Measurements from ENCODE around the gene DTWD2.
"Not testable (repeated sequence)": the region's sequence is repeated elsewhere in the genome, so short reads cannot be mapped to it uniquely, and the experiment has no call there.

The DTWD2 gene

DNA sequence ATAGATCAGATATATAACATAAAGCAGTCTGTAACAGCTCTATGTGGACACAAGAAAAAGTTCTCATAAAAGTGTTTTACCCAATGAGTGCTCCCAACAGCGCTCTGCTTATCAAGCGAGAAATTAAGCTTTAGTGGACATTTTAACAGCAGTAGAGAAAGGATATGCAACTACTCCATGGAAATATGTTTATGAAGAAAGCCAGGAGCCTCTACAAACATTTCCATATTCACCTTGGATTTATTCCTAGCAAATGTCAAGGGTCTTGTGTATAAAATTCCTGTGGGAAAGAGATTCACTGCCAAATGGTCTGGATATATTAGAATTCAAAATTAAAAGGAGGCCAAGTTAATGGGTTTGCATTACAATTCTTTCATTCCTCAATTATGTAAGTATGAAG is 66.5 kb downstream of the DTWD2 start:
- H3K9me3 ChIP-seq (ENCODE audit: control insufficient read depth in 2 of 2, low read length in 2 of 2): no peaks in the 10 kb centered on the region
- no peaks in the 10 kb centered on the region for H3K4me1 ChIP-seq (ENCODE audit: control insufficient read depth in 2 of 2, insufficient read depth in 2 of 2, low read length in 2 of 2)
- no peak overlapping the region for H3K9ac ChIP-seq (ENCODE audit: low read depth in 1 of 2, low read length in 2 of 2)
- no peak overlapping the region for H3K4me3 ChIP-seq (ENCODE audit: low read length in 2 of 2)
- no peaks in the 10 kb centered on the region for H3K36me3 ChIP-seq (ENCODE audit: control insufficient read depth in 2 of 2, insufficient read depth in 2 of 2, low read length in 2 of 2)
- H3K27me3 ChIP-seq (ENCODE audit: control insufficient read depth in 2 of 2, insufficient read depth in 2 of 2, low read length in 2 of 2): no peaks in the 10 kb centered on the region
- H3K27ac ChIP-seq (ENCODE audit: low read depth in 2 of 2, low read length in 2 of 2): no peak overlapping the region

DNA sequence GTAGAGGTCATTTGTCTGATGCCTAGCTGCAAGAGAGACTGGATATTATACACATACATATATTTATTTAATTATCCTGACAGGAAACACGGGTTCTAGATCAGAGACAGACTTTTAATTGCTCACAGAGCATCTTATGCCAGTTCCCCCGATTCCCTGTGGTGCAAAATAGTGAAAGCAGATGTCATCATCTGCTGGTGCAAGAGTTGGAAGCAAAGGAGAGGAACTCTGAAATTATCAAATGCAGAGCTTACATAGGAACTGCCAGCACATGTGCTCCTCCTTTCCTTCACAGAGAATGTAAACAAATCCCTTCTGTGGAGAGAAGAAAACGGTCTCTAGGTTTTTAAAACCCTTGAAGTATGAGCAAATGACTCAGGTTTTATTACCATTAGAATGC is 69.3 kb downstream of the DTWD2 start:
- Histone ChIP-seq H3K4me3 (ENCODE audit: low read length in 2 of 2) (no peak overlapping the region), H3K27me3 (ENCODE audit: control insufficient read depth in 2 of 2, insufficient read depth in 2 of 2, low read length in 2 of 2) (no peaks in the 10 kb centered on the region)

DNA sequence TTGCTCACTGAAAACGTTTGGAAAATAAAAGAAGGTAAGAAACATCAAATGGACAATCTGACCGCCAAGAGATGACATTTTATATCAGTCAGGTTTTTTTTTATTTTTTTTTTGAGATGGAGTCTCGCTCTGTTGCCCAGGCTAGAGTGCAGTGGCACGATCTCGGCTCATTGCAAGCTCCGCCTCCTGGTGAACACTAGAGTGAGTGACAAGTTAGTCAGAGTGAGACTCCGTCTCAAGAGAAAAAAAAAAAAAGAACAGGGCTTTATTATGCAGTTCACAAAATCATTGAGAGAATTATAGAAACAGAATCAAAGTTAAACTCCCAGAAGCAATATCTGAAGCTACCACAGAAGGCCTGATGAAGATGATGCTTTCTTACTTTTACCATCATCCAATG is 70.1 kb downstream of the DTWD2 start:
- Histone ChIP-seq H3K27ac (ENCODE audit: low read depth in 2 of 2, low read length in 2 of 2) (no peak overlapping the region), H3K36me3 (ENCODE audit: control insufficient read depth in 2 of 2, insufficient read depth in 2 of 2, low read length in 2 of 2) (no peaks in the 10 kb centered on the region), H3K9me3 (ENCODE audit: control insufficient read depth in 2 of 2, low read length in 2 of 2) (no peaks in the 10 kb centered on the region), H3K4me1 (ENCODE audit: control insufficient read depth in 2 of 2, insufficient read depth in 2 of 2, low read length in 2 of 2) (no peaks in the 10 kb centered on the region), H3K27me3 (ENCODE audit: control insufficient read depth in 2 of 2, insufficient read depth in 2 of 2, low read length in 2 of 2) (no peaks in the 10 kb centered on the region), H3K9ac (ENCODE audit: low read depth in 1 of 2, low read length in 2 of 2) (no peak overlapping the region), H3K4me3 (ENCODE audit: low read length in 2 of 2) (no peak overlapping the region)

More for the DNA sequence above, 69.3 kb downstream of the DTWD2 start:
- Histone ChIP-seq H3K9me3 (ENCODE audit: control insufficient read depth in 2 of 2, low read length in 2 of 2) (no peaks in the 10 kb centered on the region), H3K9ac (ENCODE audit: low read depth in 1 of 2, low read length in 2 of 2) (no peak overlapping the region), H3K27ac (ENCODE audit: low read depth in 2 of 2, low read length in 2 of 2) (no peak overlapping the region), H3K4me1 (ENCODE audit: control insufficient read depth in 2 of 2, insufficient read depth in 2 of 2, low read length in 2 of 2) (no peaks in the 10 kb centered on the region), H3K36me3 (ENCODE audit: control insufficient read depth in 2 of 2, insufficient read depth in 2 of 2, low read length in 2 of 2) (no peaks in the 10 kb centered on the region)

DNA sequence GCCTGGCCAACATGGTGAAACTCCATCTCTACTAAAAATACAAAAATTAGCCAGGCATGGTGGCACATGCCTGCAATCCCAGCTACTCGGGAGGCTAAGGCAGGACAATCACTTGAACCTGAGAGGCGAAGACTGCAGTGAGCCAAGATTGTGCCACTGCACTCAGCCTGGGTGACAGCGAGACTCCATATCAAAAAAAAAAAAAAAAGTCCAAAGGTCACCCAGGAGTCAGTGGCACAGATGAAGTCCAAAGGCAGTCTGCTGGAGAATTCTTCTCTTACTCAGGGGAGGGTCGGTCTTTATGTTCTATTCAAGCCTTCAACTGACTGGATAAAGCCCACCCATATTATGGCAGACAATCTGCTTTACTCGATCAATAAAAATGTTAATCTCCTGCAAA is 80.8 kb downstream of the DTWD2 start:
- H3K9me3 ChIP-seq (ENCODE audit: control insufficient read depth in 2 of 2, low read length in 2 of 2); H3K4me1 ChIP-seq (ENCODE audit: control insufficient read depth in 2 of 2, insufficient read depth in 2 of 2, low read length in 2 of 2); H3K4me3 ChIP-seq (ENCODE audit: low read length in 2 of 2); H3K27me3 ChIP-seq (ENCODE audit: control insufficient read depth in 2 of 2, insufficient read depth in 2 of 2, low read length in 2 of 2); H3K27ac ChIP-seq (ENCODE audit: low read depth in 2 of 2, low read length in 2 of 2); H3K9ac ChIP-seq (ENCODE audit: low read depth in 1 of 2, low read length in 2 of 2); H3K36me3 ChIP-seq (ENCODE audit: control insufficient read depth in 2 of 2, insufficient read depth in 2 of 2, low read length in 2 of 2): not testable (repeated sequence)

DNA sequence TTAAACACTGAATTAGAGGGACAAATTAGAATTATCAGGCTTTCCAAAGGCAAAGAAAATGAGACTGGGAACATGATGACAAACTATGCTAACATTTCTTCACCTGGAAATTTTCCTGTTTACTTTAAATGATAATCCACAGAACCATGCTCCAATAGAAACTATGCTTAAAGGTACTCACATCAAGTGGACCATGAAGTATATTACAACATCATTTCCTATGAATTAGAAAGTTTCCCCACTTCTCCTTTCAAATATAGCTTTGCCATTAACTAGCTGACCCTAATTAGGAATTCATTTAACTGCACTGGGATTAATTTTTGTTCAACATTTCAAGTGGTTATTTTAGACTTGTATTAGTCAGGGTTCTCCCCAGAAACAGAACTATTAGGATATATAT is 81.4 kb downstream of the DTWD2 start:
- Histone ChIP-seq H3K9ac (ENCODE audit: low read depth in 1 of 2, low read length in 2 of 2) (no peak overlapping the region), H3K36me3 (ENCODE audit: control insufficient read depth in 2 of 2, insufficient read depth in 2 of 2, low read length in 2 of 2) (no peaks in the 10 kb centered on the region), H3K27me3 (ENCODE audit: control insufficient read depth in 2 of 2, insufficient read depth in 2 of 2, low read length in 2 of 2) (no peaks in the 10 kb centered on the region), H3K4me1 (ENCODE audit: control insufficient read depth in 2 of 2, insufficient read depth in 2 of 2, low read length in 2 of 2) (no peaks in the 10 kb centered on the region), H3K27ac (ENCODE audit: low read depth in 2 of 2, low read length in 2 of 2) (no peak overlapping the region), H3K9me3 (ENCODE audit: control insufficient read depth in 2 of 2, low read length in 2 of 2) (no peaks in the 10 kb centered on the region), H3K4me3 (ENCODE audit: low read length in 2 of 2) (no peak overlapping the region)

DNA sequence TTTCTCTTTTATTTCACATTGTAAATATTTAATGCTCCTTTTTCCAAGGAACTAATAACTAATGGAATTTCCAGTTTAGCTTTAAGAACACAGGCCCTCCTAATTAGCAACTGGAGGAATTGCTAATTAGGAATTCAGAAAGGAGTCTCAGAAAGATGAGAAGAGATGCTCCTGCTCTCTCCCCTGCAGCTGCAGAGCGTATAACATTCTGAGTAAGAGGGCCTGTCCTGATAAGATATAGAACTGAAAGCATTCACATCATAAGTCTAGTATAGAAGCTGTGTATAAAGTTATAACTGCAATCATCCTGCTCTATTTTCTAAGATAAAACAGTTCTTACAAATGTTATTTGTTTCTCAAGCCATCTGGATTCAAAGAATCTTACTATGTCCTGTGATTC is 83.2 kb downstream of the DTWD2 start:
- H3K27ac ChIP-seq (ENCODE audit: low read depth in 2 of 2, low read length in 2 of 2): no peak overlapping the region
- H3K36me3 ChIP-seq (ENCODE audit: control insufficient read depth in 2 of 2, insufficient read depth in 2 of 2, low read length in 2 of 2): no peaks in the 10 kb centered on the region
- no peaks in the 10 kb centered on the region for H3K9me3 ChIP-seq (ENCODE audit: control insufficient read depth in 2 of 2, low read length in 2 of 2)
- no peak overlapping the region for H3K9ac ChIP-seq (ENCODE audit: low read depth in 1 of 2, low read length in 2 of 2)
- H3K4me1 ChIP-seq (ENCODE audit: control insufficient read depth in 2 of 2, insufficient read depth in 2 of 2, low read length in 2 of 2): no peaks in the 10 kb centered on the region
- H3K4me3 ChIP-seq (ENCODE audit: low read length in 2 of 2): no peak overlapping the region
- no peaks in the 10 kb centered on the region for H3K27me3 ChIP-seq (ENCODE audit: control insufficient read depth in 2 of 2, insufficient read depth in 2 of 2, low read length in 2 of 2)

DNA sequence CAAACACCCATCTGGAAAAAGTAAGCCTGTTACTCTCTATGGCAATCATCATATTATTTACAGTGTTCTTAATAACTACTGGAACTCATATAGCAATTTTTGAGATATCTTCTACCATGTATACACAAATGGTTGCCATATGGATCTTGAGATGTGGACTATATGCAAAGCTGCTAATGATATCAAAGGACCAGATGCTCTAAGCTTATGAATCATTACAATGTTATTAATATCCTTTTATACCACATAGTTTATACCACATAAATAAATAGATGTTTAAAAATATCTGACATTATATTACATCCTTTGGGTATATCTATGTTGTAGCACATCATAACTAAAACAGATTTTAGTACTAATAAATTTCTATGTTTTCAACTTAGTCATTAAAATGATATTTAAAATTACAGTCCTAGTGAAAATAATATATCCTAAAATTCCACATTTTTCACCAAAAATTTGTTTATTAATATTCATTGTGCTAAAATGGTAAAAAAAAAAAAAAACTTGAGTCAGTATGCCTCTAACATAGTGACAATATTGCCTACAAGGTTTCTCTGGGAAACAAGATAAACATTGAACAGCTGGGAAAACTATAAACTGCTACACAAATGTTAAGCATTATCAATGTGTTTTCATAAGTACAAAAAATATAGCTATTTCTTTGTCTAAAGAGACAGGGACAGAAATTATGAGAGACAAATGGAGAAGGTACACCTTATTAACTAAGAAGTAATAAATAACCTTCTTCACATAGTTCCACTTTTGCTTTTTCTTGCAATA is 85.5 kb downstream of the DTWD2 start:
- Histone ChIP-seq H3K36me3 (ENCODE audit: control insufficient read depth in 2 of 2, insufficient read depth in 2 of 2, low read length in 2 of 2) (no peaks in the 10 kb centered on the region), H3K27me3 (ENCODE audit: control insufficient read depth in 2 of 2, insufficient read depth in 2 of 2, low read length in 2 of 2) (no peaks in the 10 kb centered on the region), H3K4me3 (ENCODE audit: low read length in 2 of 2) (no peak overlapping the region), H3K9me3 (ENCODE audit: control insufficient read depth in 2 of 2, low read length in 2 of 2) (no peaks in the 10 kb centered on the region), H3K9ac (ENCODE audit: low read depth in 1 of 2, low read length in 2 of 2) (no peak overlapping the region), H3K4me1 (ENCODE audit: control insufficient read depth in 2 of 2, insufficient read depth in 2 of 2, low read length in 2 of 2) (no peaks in the 10 kb centered on the region), H3K27ac (ENCODE audit: low read depth in 2 of 2, low read length in 2 of 2) (no peak overlapping the region)

DNA sequence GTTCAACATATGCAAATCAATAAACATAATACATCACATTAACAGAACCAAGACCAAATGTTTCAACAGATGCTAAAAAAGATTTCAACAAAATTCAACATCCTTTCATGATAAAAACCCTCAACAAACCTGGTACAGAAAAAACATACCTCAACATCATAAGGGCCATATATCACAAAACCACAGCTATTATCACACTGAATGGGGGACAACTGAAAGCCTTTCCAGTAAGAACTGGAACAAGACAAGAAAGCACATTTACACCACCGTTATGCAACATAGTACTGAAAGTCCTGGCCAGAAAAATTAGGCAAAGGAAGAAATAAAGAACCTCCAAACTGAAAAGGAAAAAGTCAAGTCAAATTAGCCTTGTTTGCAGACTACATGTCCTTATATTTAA is 93.6 kb downstream of the DTWD2 start:
- no peak overlapping the region for H3K27ac ChIP-seq (ENCODE audit: low read depth in 2 of 2, low read length in 2 of 2)
- no peaks in the 10 kb centered on the region for H3K9me3 ChIP-seq (ENCODE audit: control insufficient read depth in 2 of 2, low read length in 2 of 2)
- no peaks in the 10 kb centered on the region for H3K4me1 ChIP-seq (ENCODE audit: control insufficient read depth in 2 of 2, insufficient read depth in 2 of 2, low read length in 2 of 2)
- H3K9ac ChIP-seq (ENCODE audit: low read depth in 1 of 2, low read length in 2 of 2): no peak overlapping the region
- H3K27me3 ChIP-seq (ENCODE audit: control insufficient read depth in 2 of 2, insufficient read depth in 2 of 2, low read length in 2 of 2): no peaks in the 10 kb centered on the region
- H3K36me3 ChIP-seq (ENCODE audit: control insufficient read depth in 2 of 2, insufficient read depth in 2 of 2, low read length in 2 of 2): no peaks in the 10 kb centered on the region
- H3K4me3 ChIP-seq (ENCODE audit: low read length in 2 of 2): no peak overlapping the region

DNA sequence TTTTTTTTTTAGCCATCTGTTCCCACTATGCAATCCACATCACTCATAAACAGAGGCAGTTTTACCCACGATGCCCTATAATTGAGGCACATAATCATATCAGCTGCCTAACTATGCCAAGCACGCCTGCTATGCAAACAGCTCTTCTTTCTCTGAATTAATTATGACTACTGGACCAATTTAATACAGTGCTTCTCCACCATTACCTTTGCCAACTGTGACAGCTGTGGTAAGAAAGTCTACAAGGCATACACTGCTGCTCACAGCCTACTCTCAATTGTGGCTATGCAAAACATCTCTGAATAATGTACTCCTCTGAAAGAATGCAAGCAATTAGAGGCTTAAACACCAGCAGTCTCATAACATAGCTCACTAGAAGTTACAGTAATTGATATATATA is 97.1 kb downstream of the DTWD2 start:
- no peaks in the 10 kb centered on the region for H3K4me1 ChIP-seq (ENCODE audit: control insufficient read depth in 2 of 2, insufficient read depth in 2 of 2, low read length in 2 of 2)
- H3K36me3 ChIP-seq (ENCODE audit: control insufficient read depth in 2 of 2, insufficient read depth in 2 of 2, low read length in 2 of 2): no peaks in the 10 kb centered on the region
- no peaks in the 10 kb centered on the region for H3K9me3 ChIP-seq (ENCODE audit: control insufficient read depth in 2 of 2, low read length in 2 of 2)
- H3K4me3 ChIP-seq (ENCODE audit: low read length in 2 of 2): no peak overlapping the region
- no peaks in the 10 kb centered on the region for H3K27me3 ChIP-seq (ENCODE audit: control insufficient read depth in 2 of 2, insufficient read depth in 2 of 2, low read length in 2 of 2)
- H3K9ac ChIP-seq (ENCODE audit: low read depth in 1 of 2, low read length in 2 of 2): no peak overlapping the region
- H3K27ac ChIP-seq (ENCODE audit: low read depth in 2 of 2, low read length in 2 of 2): no peak overlapping the region

DNA sequence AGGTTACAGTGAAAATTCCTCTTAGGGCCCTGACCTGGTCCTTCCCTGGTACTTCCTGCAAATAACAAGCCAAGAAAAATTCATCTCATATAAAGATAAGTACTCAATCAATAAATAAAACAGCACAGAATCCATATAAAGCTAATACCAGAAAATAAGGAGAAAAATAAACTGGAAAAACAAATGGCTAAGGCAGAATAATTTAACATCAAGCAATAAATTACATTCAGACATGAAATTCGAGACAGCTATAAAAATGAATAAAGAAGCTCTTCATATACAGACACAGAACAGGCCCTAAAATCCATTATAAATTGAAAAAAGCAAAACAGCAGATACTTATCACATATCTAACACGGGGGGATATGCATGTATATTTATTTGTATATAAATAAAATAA is 99.2 kb downstream of the DTWD2 start:
- no peak overlapping the region for H3K4me3 ChIP-seq (ENCODE audit: low read length in 2 of 2)
- no peak overlapping the region for H3K9ac ChIP-seq (ENCODE audit: low read depth in 1 of 2, low read length in 2 of 2)
- H3K4me1 ChIP-seq (ENCODE audit: control insufficient read depth in 2 of 2, insufficient read depth in 2 of 2, low read length in 2 of 2): no peaks in the 10 kb centered on the region
- H3K9me3 ChIP-seq (ENCODE audit: control insufficient read depth in 2 of 2, low read length in 2 of 2): no peaks in the 10 kb centered on the region
- H3K27me3 ChIP-seq (ENCODE audit: control insufficient read depth in 2 of 2, insufficient read depth in 2 of 2, low read length in 2 of 2): no peaks in the 10 kb centered on the region
- no peak overlapping the region for H3K27ac ChIP-seq (ENCODE audit: low read depth in 2 of 2, low read length in 2 of 2)
- H3K36me3 ChIP-seq (ENCODE audit: control insufficient read depth in 2 of 2, insufficient read depth in 2 of 2, low read length in 2 of 2): no peaks in the 10 kb centered on the region

DNA sequence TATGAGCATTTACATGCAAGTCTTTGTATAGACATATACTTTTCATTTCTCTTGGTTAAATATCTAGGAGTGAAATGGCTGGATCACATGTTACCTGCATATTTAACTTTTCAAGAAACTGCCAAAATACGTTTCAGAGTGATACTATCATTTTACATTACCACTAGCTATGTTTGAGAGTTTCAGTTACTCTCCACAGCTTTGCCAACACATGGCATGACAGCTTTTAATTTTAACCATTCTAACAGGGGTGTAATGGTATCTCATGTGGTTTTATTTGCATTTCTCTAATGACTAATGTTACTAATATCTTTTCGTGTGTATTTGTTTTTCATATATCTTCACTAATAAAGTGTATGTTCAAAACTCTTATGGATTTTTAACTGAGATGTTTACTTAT is 99.8 kb downstream of the DTWD2 start:
- no peak overlapping the region for H3K9ac ChIP-seq (ENCODE audit: low read depth in 1 of 2, low read length in 2 of 2)
- H3K4me3 ChIP-seq (ENCODE audit: low read length in 2 of 2): no peak overlapping the region
- no peaks in the 10 kb centered on the region for H3K36me3 ChIP-seq (ENCODE audit: control insufficient read depth in 2 of 2, insufficient read depth in 2 of 2, low read length in 2 of 2)
- H3K4me1 ChIP-seq (ENCODE audit: control insufficient read depth in 2 of 2, insufficient read depth in 2 of 2, low read length in 2 of 2): no peaks in the 10 kb centered on the region
- no peaks in the 10 kb centered on the region for H3K9me3 ChIP-seq (ENCODE audit: control insufficient read depth in 2 of 2, low read length in 2 of 2)
- no peak overlapping the region for H3K27ac ChIP-seq (ENCODE audit: low read depth in 2 of 2, low read length in 2 of 2)
- no peaks in the 10 kb centered on the region for H3K27me3 ChIP-seq (ENCODE audit: control insufficient read depth in 2 of 2, insufficient read depth in 2 of 2, low read length in 2 of 2)
